ENCODE measurements around the gene MSRB3.

DNA sequence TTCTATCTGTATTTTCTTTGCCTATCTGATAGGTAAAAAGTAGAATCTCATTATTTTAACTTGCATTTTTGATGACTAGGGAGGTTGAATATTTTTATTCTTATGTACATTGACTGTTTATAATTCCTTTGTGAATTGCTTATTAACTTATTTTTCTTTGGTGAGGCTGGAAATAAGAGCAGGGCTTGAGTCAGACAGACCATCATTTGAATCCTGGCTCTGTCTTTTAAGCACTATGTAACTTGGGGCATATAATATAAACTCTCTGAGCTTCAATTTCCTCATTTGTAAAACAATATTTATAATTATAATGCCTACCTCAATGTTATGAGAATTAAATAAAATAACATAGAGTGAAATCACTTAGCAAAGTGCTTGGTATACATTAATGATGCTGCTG is 108.9 kb downstream of the MSRB3 start:
- TF ChIP-seq EZH2 (IDR thresholded peaks at IDR 0.05; ENCODE audit: borderline replicate concordance, insufficient read depth, low read length, poor library complexity, severe bottlenecking) = no peak
- TF ChIP-seq, protein P1, sequence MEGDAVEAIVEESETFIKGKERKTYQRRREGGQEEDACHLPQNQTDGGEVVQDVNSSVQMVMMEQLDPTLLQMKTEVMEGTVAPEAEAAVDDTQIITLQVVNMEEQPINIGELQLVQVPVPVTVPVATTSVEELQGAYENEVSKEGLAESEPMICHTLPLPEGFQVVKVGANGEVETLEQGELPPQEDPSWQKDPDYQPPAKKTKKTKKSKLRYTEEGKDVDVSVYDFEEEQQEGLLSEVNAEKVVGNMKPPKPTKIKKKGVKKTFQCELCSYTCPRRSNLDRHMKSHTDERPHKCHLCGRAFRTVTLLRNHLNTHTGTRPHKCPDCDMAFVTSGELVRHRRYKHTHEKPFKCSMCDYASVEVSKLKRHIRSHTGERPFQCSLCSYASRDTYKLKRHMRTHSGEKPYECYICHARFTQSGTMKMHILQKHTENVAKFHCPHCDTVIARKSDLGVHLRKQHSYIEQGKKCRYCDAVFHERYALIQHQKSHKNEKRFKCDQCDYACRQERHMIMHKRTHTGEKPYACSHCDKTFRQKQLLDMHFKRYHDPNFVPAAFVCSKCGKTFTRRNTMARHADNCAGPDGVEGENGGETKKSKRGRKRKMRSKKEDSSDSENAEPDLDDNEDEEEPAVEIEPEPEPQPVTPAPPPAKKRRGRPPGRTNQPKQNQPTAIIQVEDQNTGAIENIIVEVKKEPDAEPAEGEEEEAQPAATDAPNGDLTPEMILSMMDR (IDR thresholded peaks at IDR 0.05; ENCODE audit: poor library complexity, severe bottlenecking) = no peak
- TF ChIP-seq POLR2AphosphoS5 (IDR thresholded peaks at IDR 0.05) = no peak
- no peak for TF ChIP-seq EP300 (conservative IDR thresholded peaks at IDR 0.05; ENCODE audit: poor library complexity, severe bottlenecking)
- no peak for TF ChIP-seq TAF1 (IDR thresholded peaks at IDR 0.05; ENCODE audit: low read depth)
- TF ChIP-seq RAD21 (conservative IDR thresholded peaks at IDR 0.05) = no peak
